Activated T-cell treated with anti-CD3 and anti-CD28 coated beads, Interleukin-2, amount 50 U/mL, for 72 hours (primary cell): ENCODE measurements around the gene COL7A1. TPM values are rescaled to one million over a fixed set of nuclear protein-coding genes. Genes with fewer than 3 reads are reported as not detected.

Experiments used
- ATAC-seq, 2 donors: fragments of 150-1000 bp; cut with Tn5 transposase; replicated peaks in 1 of 2; 2 replicates each; pipeline ENCODE4 v1.10.0; 2021; ENCODE audit warnings: moderate library complexity in 2 of 2, mild to moderate bottlenecking in 1 of 2
- DNase-seq, 2 donors: peaks; one replicate each; pipeline ENCODE4 v3.0.0; 2021 to 2022; ENCODE audit warnings: mixed read lengths in 1 of 2
- H3K27ac Mint-ChIP-seq: one replicate; pipeline ENCODE4 v1.8.0; 2022; ENCODE audit warnings: mild to moderate bottlenecking, moderate library complexity, mixed read lengths
- H3K27me3 Mint-ChIP-seq: one replicate; pipeline ENCODE4 v1.8.0; 2022; ENCODE audit warnings: low read depth, mixed read lengths
- H3K36me3 Mint-ChIP-seq, 2 donors: one replicate each; pipeline ENCODE4 v1.8.0; 2022; ENCODE audit warnings: mixed read lengths in 2 of 2, mild to moderate bottlenecking in 1 of 2; ENCODE audit not compliant: insufficient read depth in 2 of 2
- H3K4me1 Mint-ChIP-seq: one replicate; pipeline ENCODE4 v1.8.0; 2022; ENCODE audit warnings: low read depth, mixed read lengths
- H3K4me3 Mint-ChIP-seq, 2 donors: one replicate each; pipeline ENCODE4 v1.8.0; 2022; ENCODE audit warnings: mild to moderate bottlenecking in 2 of 2, mixed read lengths in 2 of 2, moderate library complexity in 2 of 2
- H3K9me3 Mint-ChIP-seq, 2 donors: one replicate each; pipeline ENCODE4 v1.8.0; 2022; ENCODE audit warnings: mixed read lengths in 2 of 2
- total RNA-seq, 2 donors: library from RNA; stranded (reverse); gene quantifications; one replicate each; pipeline ENCODE4 v1.2.3, GENCODE V29; 2022

The COL7A1 gene
- total RNA-seq, 2 donors from 2014 or later: 4.4 to 5.3 TPM

GRCh38 chr3:48528048-48528447 is 67.1 kb downstream of the COL7A1 start:
- ATAC-seq (no peak), DNase-seq (no peak)
- Mint-ChIP-seq H3K9me3 (no peaks in the 10 kb centered on the region), H3K36me3 (no peaks in the 10 kb centered on the region), H3K4me3 (no peak overlapping the region), H3K27ac (no peak overlapping the region), H3K4me1 (no peaks in the 10 kb centered on the region), H3K27me3 (no peaks in the 10 kb centered on the region)

- DNase-seq (no peak), ATAC-seq (no peak)
- H3K4me3 Mint-ChIP-seq: no peak overlapping the region
- H3K4me1 Mint-ChIP-seq: no peaks in the 10 kb centered on the region
- H3K9me3 Mint-ChIP-seq: no peaks in the 10 kb centered on the region
- no peaks in the 10 kb centered on the region for H3K27me3 Mint-ChIP-seq
- no peaks in the 10 kb centered on the region for H3K36me3 Mint-ChIP-seq
- no peak overlapping the region for H3K27ac Mint-ChIP-seq
These were observed 70.2 kb downstream of the COL7A1 start for GRCh38 chr3:48524970-48525369.

- DNase-seq (no peak), ATAC-seq (no peak)
- Mint-ChIP-seq H3K27ac (no peak overlapping the region), H3K4me3 (no peak overlapping the region), H3K4me1 (peaks cover 32% of the 10 kb centered on the region), H3K9me3 (no peaks in the 10 kb centered on the region), H3K36me3 (no peaks in the 10 kb centered on the region), H3K27me3 (no peaks in the 10 kb centered on the region)
These were observed 73.5 kb downstream of the COL7A1 start for GRCh38 chr3:48521635-48522034.

GRCh38 chr3:48519277-48519643 is 75.9 kb downstream of the COL7A1 start:
- Mint-ChIP-seq H3K36me3 (no peaks in the 10 kb centered on the region), H3K4me3 (no peak overlapping the region), H3K27me3 (no peaks in the 10 kb centered on the region), H3K4me1 (peaks cover 56% of the 10 kb centered on the region), H3K9me3 (no peaks in the 10 kb centered on the region), H3K27ac (no peak overlapping the region)
- ATAC-seq: no peak
- DNase-seq: no peak

- Mint-ChIP-seq H3K9me3 (no peaks in the 10 kb centered on the region), H3K27me3 (no peaks in the 10 kb centered on the region), H3K4me1 (peaks cover 61% of the 10 kb centered on the region), H3K36me3 (no peaks in the 10 kb centered on the region), H3K27ac (no peak overlapping the region), H3K4me3 (no peak overlapping the region)
- DNase-seq: no peak
- peak in 1 of 2 donors; percentile 38 for ATAC-seq
These were observed 76.4 kb downstream of the COL7A1 start for GRCh38 chr3:48518638-48519276.

- peaks cover 62% of the 10 kb centered on the region for H3K4me1 Mint-ChIP-seq
- DNase-seq (no peak), ATAC-seq (no peak)
- H3K4me3 Mint-ChIP-seq: no peak overlapping the region
- H3K27ac Mint-ChIP-seq: no peak overlapping the region
- H3K27me3 Mint-ChIP-seq: no peaks in the 10 kb centered on the region
- no peaks in the 10 kb centered on the region for H3K36me3 Mint-ChIP-seq
- no peaks in the 10 kb centered on the region for H3K9me3 Mint-ChIP-seq
These were observed 77.1 kb downstream of the COL7A1 start for GRCh38 chr3:48518069-48518468.

- peaks cover 62% of the 10 kb centered on the region for H3K4me1 Mint-ChIP-seq
- DNase-seq: peak in 1 of 2 donors; percentile 22
These were observed 78.6 kb downstream of the COL7A1 start for GRCh38 chr3:48516571-48516970.

GRCh38 chr3:48514431-48515227 is 80.5 kb downstream of the COL7A1 start:
- DNase-seq: peak in 1 of 2 donors; percentile 35
- peak; percentile 50 to 81 for ATAC-seq
- H3K27me3 Mint-ChIP-seq: no peaks in the 10 kb centered on the region
- H3K27ac Mint-ChIP-seq: no peak overlapping the region
- H3K4me1 Mint-ChIP-seq: peaks cover 66% of the 10 kb centered on the region
- H3K4me3 Mint-ChIP-seq: peak overlapping the region in 1 of 2 donors; percentile 20
- no peaks in the 10 kb centered on the region for H3K36me3 Mint-ChIP-seq
- H3K9me3 Mint-ChIP-seq: no peaks in the 10 kb centered on the region

More at GRCh38 chr3:48516571-48516970, 78.6 kb downstream of the COL7A1 start:
- Mint-ChIP-seq H3K27ac (peak overlapping the region; percentile 44), H3K4me3 (no peak overlapping the region), H3K27me3 (no peaks in the 10 kb centered on the region), H3K9me3 (no peaks in the 10 kb centered on the region), H3K36me3 (no peaks in the 10 kb centered on the region)
- peak in 1 of 2 donors; percentile 54 for ATAC-seq

Other genes starting within 250 kb of the COL7A1 start
- gene FBXW12, start 223.1 kb downstream of the COL7A1 start, total RNA-seq: not detected
- gene PLXNB1, start 165.2 kb downstream of the COL7A1 start, total RNA-seq: 1 to 10 TPM; 3.2 to 6.1 TPM
- gene CCDC51, start 155.2 kb downstream of the COL7A1 start, total RNA-seq: 10 to 100 TPM; 13.5 to 16.7 TPM
- 100 to 1,000 TPM; 263 to 285 TPM for gene TMA7, start 155.1 kb downstream of the COL7A1 start, total RNA-seq
- 10 to 100 TPM; 15.6 to 19.9 TPM for gene ATRIP, start 148.6 kb downstream of the COL7A1 start, total RNA-seq
- gene SHISA5, start 91.2 kb downstream of the COL7A1 start, total RNA-seq: 100 to 1,000 TPM in 1 of 2 donors, 10 to 100 TPM in 1; 69.3 to 101 TPM
- gene PFKFB4, start 38.5 kb downstream of the COL7A1 start, total RNA-seq: 10 to 100 TPM in 1 of 2 donors, 1 to 10 TPM in 1; 8.5 to 18.0 TPM
- not detected for gene UCN2, start 31.5 kb downstream of the COL7A1 start, total RNA-seq
- 100 to 1,000 TPM; 205 to 228 TPM for gene UQCRC1, start 14.3 kb upstream of the COL7A1 start, total RNA-seq
- gene TMEM89, start 26.4 kb upstream of the COL7A1 start, total RNA-seq: not detected
- gene SLC26A6, start 40.1 kb upstream of the COL7A1 start, total RNA-seq: 10 to 100 TPM; 34.7 to 42.2 TPM
- 10 to 100 TPM; 14.2 to 17.4 TPM for gene CELSR3, start 67.6 kb upstream of the COL7A1 start, total RNA-seq
- 10 to 100 TPM; 27.7 to 27.8 TPM for gene NCKIPSD, start 90.6 kb upstream of the COL7A1 start, total RNA-seq
- gene IP6K2, start 121.9 kb upstream of the COL7A1 start, total RNA-seq: 10 to 100 TPM; 62.4 to 75.4 TPM